T-helper 22 cell (primary cell): ENCODE measurements around the gene TMEM174.

Source experiments
- DNase-seq: peaks from one replicate; pipeline ENCODE4 v3.0.0-alpha.2; 2020; ENCODE audit warnings: low read depth

The TMEM174 gene, protein sequence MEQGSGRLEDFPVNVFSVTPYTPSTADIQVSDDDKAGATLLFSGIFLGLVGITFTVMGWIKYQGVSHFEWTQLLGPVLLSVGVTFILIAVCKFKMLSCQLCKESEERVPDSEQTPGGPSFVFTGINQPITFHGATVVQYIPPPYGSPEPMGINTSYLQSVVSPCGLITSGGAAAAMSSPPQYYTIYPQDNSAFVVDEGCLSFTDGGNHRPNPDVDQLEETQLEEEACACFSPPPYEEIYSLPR

DNA sequence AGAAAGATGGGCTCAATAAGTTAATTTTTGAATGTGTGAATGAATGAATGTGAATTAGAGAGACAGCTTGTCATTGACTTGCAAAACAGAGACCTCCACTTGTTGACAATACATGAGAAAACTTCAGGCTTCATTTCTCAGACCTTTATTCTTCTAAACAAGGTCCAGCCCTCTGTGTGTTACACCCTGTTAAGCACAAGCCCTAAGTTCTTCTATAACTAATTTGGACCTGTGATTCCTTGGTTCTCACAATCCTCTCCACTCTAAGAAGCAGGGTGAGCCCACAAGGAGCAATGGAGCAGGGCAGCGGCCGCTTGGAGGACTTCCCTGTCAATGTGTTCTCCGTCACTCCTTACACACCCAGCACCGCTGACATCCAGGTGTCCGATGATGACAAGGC lies at the start of gene TMEM174:
TSS of gene TMEM174 (plus strand) at position 243 of the 400 bp plus-strand sequence. CDS start at position 294, 51 bp downstream.
- no peak for DNase-seq

DNA sequence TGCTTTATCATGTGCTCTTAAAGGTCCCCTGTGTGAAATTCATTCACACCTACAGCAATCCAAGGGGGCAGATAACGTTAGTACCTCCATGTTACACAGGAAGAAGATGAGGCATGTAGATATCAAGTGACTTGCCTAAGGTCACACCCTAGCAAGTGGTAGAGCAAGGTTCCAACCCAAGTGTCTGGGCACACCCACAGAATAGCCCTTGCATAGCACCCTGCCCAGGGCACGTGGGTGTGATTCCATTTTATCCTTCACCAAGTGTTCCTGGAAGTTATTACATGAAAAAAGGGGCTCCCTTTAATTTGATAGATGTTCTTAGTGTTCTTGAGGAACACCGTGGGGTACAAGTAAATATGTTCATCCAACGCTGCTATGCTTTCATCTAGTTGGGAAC lies 47.7 kb upstream of the TMEM174 start:
- no peak for DNase-seq

GRCh38 chr5:73126381-73126780 lies 46.6 kb upstream of the TMEM174 start:
- no peak for DNase-seq

GRCh38 chr5:73126957-73127356 lies 46.0 kb upstream of the TMEM174 start:
- DNase-seq, result no peak

DNA sequence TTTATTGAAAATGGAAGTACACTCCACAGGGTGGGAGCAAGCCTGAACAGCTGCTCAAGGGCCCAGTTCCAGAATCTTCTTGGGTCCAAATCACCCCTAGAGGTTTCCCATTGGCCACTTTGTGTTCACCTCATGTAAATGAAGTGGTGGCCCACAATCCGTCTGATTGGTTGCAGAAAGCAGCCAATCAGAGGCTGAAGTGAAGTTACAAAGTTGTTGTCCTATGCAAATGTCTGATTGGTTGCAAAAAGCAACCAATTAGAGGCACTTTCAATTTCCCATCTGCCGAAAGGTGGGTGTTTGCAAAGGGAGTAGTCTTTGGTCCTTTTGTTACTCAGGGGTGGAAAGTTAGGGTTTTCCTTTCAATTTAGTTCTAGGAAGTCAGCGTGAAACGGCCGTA lies 43.9 kb upstream of the TMEM174 start:
- no peak for DNase-seq

DNA sequence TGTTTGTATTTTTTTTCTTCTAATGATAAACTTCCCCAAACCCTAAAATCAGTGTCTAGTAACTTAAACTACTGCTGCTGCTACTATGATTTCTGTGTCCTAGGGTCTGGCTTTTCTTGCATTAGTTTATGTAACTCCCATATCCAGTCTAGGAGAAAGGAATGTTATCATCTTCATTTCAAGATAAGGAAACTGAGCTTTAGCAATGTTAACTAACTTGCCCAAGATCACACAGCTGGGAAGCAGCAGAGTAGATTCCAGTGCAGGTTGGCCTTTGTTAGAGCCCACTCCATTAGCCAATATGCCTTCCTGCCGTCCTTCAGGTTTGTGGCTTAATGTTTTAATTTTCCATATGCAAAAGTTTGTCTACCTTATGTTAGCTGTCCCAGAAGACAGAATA lies 42.2 kb upstream of the TMEM174 start:
- no peak for DNase-seq

DNA sequence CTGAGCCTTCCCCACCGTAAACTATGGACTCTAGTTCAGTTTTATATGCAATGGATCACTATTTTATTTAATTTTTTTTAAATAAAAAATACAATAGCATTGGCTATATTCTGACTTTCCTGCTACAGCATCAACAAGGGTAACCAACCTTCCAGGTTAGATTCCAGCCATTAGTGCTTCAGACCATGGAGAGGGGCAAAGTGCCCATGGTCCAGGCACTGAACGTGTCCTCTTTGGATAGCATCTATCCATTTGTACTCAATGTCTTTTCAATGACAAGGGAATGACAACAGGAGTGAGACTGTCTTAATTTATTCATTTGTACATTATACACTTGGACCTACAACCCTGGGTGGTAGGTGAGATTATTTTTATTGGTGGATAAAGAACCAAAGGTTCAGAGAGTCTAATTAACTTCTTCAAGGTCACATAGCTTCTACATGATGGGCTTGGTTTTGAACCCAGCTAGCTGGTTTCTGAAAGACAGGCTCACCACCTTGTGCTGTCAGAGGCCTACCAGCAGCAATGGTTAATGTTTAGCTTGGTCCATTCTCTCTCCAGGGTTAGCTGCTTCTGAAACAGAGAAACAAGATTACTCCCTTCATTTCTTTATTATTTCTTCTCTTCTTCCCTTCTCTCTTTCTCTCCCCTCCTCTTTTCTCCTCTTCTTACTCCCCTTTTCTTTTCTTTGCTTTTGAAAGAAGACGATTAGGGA lies 41.1 kb upstream of the TMEM174 start:
- DNase-seq, result no peak

GRCh38 chr5:73132759-73133158 lies 40.2 kb upstream of the TMEM174 start:
- DNase-seq, result no peak

GRCh38 chr5:73135021-73135420 lies 38.0 kb upstream of the TMEM174 start:
- DNase-seq, result no peak

GRCh38 chr5:73135429-73136054 lies 37.5 kb upstream of the TMEM174 start:
- no peak for DNase-seq

GRCh38 chr5:73136055-73136562 lies 36.9 kb upstream of the TMEM174 start:
- no peak for DNase-seq

GRCh38 chr5:73137563-73138530 lies 35.1 kb upstream of the TMEM174 start:
- DNase-seq, result no peak

DNA sequence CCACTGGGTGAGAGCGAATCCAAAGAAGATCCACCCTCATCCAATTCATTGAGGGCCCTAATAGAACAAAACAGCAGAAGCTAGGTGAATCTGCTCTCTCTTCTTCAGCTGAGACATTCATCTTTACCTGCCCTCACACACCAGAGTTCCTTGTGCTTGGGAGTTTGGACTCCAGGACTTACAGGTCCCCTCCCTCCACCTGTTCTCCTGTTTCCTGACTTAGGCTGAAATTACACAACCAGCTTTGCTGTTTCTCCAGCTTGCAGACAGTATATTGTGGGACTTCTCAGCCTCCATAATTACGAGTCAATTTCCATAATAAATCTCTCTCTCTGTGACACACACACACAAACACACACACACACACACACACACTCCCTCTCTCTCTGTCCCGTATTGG lies 33.5 kb upstream of the TMEM174 start:
- no peak for DNase-seq

DNA sequence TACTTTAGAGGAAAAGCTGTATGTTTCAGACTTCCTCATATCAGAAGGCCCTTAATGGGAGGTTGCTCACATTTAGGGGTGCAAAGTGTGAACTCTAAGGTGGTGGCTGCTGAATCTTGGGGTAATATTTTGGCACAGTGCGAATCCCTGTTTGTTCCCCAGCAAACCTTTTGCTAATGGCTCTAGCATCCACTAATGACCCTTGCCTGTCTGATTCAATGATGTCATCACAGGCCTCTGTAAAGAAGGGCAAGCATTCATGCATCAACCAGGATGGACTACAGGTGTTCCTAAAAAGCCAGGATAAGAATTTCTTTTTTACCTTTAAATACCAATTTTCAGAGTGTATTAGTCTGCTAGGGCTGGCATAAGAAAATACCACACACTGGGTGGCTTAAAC lies 32.2 kb upstream of the TMEM174 start:
- no peak for DNase-seq

DNA sequence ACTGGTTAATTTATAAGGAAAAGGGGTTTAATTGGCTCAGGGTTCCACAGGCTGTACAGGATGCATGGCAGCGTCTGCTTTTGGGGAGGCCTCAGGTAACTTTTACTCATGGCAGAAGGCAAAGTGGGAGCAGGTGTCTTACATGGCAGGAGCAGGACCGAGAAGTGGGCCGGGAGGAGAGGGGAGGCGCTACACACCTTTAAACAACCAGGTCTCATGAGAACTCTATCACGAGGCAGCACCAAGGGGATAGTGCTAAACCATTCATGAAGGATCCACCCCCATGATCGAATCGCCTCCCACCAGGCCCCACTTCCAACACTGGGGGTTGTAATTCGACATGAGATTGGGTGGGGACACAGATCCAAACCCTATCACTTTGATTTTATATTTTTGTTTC lies 31.0 kb upstream of the TMEM174 start:
- no peak for DNase-seq

- no peak for DNase-seq
Measured at GRCh38 chr5:73143716-73144115, 29.3 kb upstream of the TMEM174 start.

- DNase-seq, result no peak
Measured at GRCh38 chr5:73149540-73149939, 23.5 kb upstream of the TMEM174 start.

- no peak for DNase-seq
Measured at GRCh38 chr5:73150876-73151275, 22.1 kb upstream of the TMEM174 start.

- DNase-seq, result no peak
Measured at GRCh38 chr5:73151766-73152410, 21.1 kb upstream of the TMEM174 start.

- DNase-seq, result no peak
Measured at GRCh38 chr5:73152411-73153388, 20.3 kb upstream of the TMEM174 start.
